Measurements from ENCODE around the gene EVA1B.

EVA1B gene

GRCh38 chr1:36307601-36308330, 15.7 kb downstream of the EVA1B start:
- DNase-seq: no peak

GRCh38 chr1:36306902-36307456, 16.5 kb downstream of the EVA1B start:
- DNase-seq: peak; percentile 94

GRCh38 chr1:36306210-36306901, 17.1 kb downstream of the EVA1B start, which contains the start of gene SH3D21:
SH3D21 (plus strand) TSS chr1:36306368; CDS start chr1:36306421, 53 bp downstream.
- DNase-seq: peak; percentile 73

- no peak for DNase-seq
These were observed 17.6 kb downstream of the EVA1B start for GRCh38 chr1:36305915-36306209.

- DNase-seq: peak; percentile 74
These were observed 18.2 kb downstream of the EVA1B start for GRCh38 chr1:36304970-36305914.

- no peak for DNase-seq
These were observed 18.9 kb downstream of the EVA1B start for GRCh38 chr1:36304521-36304920.

GRCh38 chr1:36303650-36304360, 19.6 kb downstream of the EVA1B start:
- no peak for DNase-seq

- no peak for DNase-seq
These were observed 20.2 kb downstream of the EVA1B start for GRCh38 chr1:36303244-36303643.

- DNase-seq: no peak
These were observed 22.2 kb downstream of the EVA1B start for GRCh38 chr1:36301220-36301619.

- DNase-seq: no peak
These were observed 22.9 kb downstream of the EVA1B start for GRCh38 chr1:36300526-36300925.

- no peak for DNase-seq
These were observed 24.8 kb downstream of the EVA1B start for GRCh38 chr1:36298640-36299039.

GRCh38 chr1:36297062-36297461, 26.4 kb downstream of the EVA1B start:
- no peak for DNase-seq

- DNase-seq: no peak
These were observed 28.1 kb downstream of the EVA1B start for GRCh38 chr1:36295390-36295789.

GRCh38 chr1:36287595-36287994, 35.9 kb downstream of the EVA1B start:
- no peak for DNase-seq

GRCh38 chr1:36286802-36287201, 36.6 kb downstream of the EVA1B start:
- DNase-seq: no peak

- DNase-seq: peak; percentile 71
These were observed 37.9 kb downstream of the EVA1B start for GRCh38 chr1:36285443-36286101.

- DNase-seq: no peak
These were observed 38.9 kb downstream of the EVA1B start for GRCh38 chr1:36284517-36284916.

GRCh38 chr1:36284061-36284460, 39.4 kb downstream of the EVA1B start:
- no peak for DNase-seq

- DNase-seq: no peak
These were observed 43.6 kb downstream of the EVA1B start for GRCh38 chr1:36279789-36280296.

- DNase-seq: no peak
These were observed 44.2 kb downstream of the EVA1B start for GRCh38 chr1:36279110-36279788.

- no peak for DNase-seq
These were observed 46.8 kb downstream of the EVA1B start for GRCh38 chr1:36276688-36277087.
